Stimulated activated naive CD4-positive, alpha-beta T cell treated with Interleukin-2 at 50 U/mL for 16 hours (primary cell): ENCODE data around the gene PDE6A.
"Not testable (repeated sequence)": the region's sequence is repeated elsewhere in the genome, so short reads cannot be mapped to it uniquely, and the experiment has no call there.

ENCODE experiments used
- DNase-seq: peaks from one replicate; lab custom pipeline; 2025; lab: John Stamatoyannopoulos, UW

The PDE6A gene

DNA sequence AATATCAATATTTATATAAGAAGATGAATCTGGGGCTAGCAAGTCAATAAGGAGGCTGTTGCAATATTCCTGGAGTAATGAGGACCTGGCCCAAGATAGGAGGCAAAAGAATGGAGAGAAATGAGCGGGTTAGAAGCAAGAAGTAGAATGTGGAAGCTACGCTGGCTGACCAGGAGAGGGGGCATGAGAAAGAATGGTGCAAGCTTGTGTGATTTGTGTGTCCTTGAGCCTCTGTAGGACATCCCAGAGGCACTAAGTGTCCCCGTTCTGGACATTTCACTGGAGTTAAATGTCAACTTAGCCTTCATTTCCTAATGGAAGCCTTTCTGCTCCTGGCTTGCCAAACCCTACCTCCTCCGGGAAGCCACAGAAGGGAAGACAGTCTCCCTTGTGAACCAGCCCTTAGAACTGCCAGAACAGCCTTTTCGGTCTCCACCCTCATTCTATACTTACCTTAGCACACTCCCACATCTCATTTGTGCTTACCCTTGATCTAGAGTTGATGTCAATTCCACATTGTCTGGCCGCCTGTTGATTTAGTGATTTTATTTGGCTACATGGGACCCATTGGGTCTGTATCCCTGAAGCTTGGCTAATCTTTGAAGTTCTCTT is 6.7 kb upstream of the PDE6A start:
- no peak for DNase-seq

DNA sequence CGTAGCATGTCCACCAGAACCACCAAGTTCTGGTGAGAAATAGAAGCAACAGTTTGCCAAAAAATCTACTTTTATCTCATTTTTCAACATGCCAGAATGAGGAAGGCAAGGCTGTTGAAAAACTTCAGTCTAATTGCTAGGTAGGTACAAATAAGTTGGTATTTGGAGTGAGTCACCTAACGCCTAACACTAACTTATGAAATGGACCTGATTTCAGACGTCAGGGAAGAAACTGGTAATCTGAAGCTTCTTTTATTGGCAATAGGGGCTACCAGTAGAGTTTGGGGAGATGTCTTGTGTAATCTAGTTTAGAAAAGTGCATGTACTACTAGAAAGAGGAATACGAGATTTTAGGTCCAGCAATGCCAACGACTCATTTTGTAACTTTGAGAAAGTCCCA is 4.4 kb upstream of the PDE6A start:
- no peak for DNase-seq

DNA sequence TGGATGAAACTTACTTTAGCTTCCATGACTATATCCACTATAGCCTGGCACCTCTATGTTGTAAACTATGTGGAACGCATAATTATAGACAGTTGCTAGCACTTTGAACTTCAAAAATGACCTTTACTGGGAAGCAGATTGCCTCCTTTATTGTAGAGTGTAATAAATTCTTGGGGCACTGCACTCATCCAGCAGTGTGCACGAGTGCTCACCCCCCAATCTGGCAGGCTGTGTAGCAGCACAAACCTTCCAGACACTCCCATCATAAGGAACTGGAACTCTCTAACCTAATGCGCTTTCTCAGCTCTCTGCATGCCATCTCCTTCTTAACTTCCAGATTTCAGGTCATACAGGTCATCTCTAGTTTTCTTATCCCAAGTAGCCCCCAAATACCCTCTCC is 1.5 kb upstream of the PDE6A start:
- no peak for DNase-seq

DNA sequence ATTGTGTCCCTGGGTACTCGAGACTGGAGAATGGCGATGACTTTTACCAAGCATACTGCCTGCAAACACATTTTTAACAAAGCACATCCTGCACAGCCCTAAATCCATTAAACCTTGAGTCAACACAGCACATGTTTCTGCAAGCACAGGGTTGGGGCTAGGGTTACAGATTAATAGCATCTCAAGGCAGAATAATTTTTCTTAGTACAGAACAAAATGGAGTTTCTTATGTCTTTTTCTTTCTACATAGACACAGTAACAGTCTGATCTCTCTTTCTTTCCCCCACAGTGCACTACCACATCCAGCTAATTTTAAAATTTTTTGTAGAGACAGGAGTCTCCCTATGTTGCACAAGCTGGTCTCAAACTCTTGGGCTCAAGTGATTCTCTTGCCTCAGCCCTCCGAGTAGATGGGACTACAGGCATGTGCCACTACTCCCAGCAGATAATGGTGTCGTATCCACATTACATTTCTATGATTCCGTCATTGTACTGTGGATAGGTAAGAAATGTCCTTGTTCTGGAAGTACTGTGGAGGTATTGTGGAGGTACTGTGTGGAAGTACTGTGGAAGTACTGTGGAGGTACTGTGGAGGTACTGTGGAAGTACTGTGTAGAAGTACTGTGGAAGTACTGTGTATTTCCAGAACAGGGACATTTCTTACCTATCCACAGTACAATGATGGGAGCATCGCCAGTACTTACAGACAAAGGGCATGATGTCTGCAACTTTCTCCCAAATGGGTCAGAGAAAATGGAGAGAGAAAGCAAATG is 1.2 kb downstream of the PDE6A start:
- not testable (repeated sequence) for DNase-seq

DNA sequence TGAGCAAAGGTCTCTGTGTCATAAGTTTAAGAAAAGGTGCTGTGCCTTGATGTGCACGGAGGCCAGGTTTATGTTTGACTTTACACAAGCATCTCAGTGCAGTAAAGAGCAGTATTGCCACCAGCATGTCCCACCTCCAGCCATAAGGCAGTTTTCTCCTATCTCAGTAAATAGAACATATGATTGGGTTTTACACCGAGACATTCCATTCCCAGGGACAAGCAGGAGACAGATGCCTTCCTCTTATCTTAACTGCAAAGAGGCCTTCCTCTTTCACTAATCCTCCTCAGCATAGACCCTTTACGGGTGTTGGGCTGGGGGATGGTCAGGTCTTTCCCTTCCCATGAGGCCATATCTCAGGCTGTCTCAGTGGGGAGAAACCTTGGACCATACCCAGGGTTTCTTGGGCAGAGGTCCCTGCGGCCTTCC is 1.8 kb downstream of the PDE6A start:
- not testable (repeated sequence) for DNase-seq

DNA sequence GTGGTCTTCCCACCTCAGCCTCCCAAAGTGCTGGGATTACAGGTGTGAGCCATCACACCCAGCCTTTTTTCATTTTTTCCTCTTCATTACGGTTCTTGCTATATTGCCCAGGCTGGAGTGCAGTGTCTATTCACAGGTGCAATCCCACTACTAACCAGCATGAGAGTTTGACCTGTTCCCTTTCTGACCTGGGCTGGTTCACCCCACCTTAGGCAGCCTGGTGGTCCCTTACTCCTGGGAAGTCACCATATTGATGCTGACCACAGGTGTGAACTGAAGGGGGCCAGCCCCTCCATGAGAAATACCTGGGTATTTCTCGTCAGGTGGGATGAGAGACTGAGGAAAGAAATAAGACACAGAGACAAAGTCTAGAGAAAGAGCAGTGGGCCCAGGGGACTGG is 2.4 kb downstream of the PDE6A start:
- no peak for DNase-seq

DNA sequence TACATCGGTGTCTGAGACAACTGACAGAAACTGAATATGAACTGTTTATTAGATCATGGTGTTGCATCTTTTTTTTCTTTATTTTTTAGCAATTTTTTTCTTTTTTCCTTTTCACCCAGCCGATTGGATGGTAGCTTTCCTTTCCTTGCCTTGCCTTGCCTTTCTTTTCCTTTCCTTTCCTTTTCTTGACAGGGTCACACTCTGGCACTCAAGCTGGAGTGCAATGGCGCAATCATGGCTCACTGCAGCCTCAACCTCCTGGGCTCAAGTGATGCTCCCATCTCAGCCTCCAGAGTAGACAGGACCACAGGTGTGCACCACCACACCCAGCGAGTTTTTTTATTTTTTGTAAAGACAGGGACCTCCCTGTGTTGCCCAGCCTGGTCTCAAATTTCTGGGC is 2.8 kb downstream of the PDE6A start:
- DNase-seq: no peak

DNA sequence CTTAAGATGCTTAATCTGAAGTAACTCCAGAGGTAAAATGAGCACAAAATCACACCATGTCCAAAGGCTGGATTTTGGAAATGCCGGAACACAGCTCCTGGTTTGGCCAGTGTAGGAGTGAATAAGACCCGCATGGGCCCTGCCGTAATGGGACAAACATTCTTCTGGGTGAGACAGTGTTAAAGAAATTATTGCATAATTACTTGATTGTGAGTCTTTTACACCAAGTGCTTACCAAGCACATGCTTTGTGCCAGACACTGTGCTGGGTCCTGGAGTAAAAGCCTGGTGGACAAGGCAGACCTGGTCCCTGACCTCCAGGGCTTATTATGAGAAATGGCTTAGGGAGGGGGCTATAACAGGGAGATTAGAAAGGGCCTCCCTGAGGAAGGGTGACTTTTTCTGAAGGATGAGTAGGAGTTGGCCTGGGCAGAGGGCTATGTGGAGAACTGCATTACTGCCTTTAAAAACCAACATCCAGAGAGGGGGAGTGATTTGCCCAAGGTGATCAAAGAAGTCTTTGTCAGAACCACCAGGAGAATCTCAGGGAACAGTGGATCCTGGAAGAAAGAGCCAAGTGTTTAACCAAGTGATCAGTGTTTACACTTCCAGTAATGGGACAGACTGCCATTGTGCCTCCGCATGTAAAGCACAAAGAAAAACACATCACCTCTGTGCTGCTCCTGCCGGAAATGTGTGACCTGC is 3.5 kb downstream of the PDE6A start:
- no peak for DNase-seq

DNA sequence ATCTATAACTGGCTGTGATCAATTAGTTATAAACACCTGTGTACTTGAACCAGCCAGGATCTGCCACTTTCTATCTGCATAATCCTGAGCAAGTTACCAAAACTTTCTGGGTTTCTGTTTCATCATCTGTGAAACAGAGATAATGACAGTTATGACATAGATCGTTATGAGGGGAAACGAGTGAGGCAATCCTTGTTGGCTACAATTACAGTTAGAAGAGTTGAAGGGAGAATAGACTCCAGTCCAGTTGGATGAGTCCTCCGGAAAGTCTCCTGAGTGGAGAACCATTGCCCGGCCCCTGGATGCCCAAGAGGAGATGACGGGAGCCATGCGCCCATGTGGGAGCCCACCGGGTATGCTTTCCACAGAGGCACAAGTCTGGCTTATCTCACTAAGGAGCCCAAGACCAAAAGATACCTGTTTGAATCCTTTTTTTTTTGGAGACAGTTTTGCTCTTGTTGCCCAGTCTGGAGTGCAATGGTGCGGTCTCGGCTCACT is 4.5 kb downstream of the PDE6A start:
- DNase-seq: no peak

DNA sequence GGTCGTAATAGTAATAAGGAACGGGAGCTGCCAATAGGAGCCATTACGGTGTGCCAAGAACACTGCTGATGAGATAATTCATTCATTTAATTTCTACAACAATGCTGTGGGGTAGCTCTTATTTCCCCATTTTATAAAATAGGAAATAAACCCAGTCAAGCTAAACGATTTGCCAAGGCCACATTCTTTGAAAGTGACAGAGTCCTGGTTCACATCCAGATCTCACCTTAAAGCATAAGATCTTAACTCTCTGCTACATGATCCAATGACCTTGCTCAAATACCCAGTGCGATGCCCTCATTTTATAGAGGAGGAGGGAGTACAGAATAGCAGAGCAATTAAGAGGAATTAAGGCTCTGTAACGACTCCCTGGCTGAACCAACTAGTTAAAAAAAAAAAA is 5.0 kb downstream of the PDE6A start:
- no peak for DNase-seq

DNA sequence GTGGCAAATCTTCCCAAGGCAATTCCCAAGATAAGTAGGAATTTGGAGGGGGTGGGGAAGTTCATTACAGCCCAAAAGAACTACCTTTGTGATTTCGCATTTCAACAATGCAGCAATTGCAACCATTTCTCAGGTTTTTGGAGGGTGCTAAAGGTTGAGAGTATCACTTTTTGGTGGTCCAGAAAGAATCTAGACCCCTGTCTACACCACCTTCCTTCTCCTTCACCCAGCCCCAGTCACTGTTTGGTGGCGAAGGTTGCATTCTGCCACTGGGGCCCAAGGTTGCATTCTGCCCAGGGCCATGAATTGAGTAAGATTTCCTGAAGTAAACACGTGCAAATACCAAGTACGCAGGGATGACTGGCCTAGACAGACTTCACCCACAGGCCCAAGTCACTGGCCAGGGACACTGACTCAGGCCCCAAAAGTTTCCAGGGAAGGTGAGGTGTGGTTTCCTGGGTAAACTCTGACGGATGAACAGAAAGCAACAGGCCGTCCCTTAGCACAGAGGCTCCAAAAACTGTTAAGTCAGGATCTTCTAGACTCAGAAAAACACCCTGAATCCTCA is 5.7 kb downstream of the PDE6A start:
- DNase-seq: no peak

DNA sequence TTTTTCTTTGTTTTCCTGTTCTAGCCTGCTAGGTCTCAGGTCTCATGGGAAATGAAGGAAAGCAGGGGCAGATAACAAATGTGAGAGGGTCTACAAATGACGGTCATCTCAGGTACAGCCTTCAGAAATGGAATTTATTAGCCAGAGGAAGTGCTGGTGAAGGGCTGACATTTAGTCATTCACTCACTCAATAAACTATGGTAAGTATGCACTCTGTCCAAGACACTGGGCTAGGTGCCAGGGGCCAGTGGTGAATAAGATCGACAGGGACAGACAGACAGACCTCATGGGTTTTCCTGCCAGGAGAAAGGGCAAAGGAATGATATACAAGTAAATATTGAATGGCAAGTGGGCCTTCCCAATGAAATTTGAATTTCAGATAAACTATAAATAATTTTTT is 6.3 kb downstream of the PDE6A start:
- DNase-seq: no peak

DNA sequence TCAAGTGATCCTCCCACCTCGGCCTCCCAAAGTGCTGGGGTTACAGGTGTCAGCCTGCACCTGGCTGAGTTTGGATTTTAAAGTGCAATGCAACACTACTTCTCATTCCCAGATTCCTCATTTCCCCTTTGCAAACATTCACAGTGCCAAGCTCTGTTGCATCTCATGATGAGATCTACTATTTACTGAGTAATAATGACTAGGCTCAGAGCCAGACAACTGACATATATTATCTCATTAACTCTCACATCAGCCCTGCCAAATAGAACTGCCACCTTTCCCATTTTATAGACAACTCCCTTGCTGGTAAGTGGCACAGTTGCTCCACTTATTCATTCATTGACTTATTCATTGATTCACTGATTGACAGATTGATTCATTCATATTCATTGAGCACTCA is 7.0 kb downstream of the PDE6A start:
- DNase-seq: no peak

DNA sequence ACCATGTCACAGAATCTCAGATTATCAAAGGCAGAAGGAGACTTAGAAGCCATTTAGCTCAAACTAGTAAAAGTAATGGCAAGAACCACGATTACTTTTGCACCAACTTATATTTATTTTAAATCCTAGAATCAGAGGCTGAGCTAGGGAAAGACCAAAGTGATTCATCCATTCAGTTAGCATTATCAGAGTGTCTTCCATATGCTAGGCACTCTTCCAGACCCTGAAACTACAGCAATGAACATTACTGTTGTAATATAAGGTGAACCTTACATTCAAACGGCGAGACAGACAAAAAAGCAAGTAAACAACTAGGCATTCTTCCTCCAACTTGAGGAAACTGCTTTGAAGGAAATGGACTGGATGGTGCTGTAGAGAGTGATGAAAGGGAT is 7.9 kb downstream of the PDE6A start:
- no peak for DNase-seq

DNA sequence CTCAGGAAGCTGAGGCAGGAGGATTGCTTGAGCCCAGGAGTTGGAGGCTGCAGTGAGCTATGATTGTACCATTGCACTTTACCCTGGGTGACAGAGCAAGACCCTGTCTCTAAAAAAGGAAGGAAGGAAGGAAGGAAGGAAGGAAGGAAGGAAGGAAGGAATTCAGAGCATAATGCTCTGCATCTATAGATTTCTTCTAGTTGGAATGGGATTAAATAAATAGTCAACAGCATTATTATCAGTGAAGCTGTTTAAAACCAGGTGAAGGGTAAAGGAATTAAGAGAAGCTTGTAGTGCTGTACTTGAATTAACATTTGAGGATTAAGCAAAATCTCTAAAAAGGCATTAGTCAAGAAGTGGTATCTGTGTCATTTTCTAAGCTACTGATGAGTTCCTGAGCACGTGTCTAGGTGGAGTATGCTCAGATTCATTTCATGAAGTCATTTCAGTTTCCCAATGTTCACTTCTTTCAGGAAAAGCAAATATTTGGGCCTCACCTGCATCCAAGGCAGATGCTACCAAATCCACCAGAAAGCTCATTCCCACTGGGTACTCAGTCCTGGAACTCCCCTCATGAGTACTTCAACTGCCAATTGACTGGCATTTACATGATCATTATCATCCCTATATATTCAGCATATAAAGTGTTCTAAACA is 8.4 kb downstream of the PDE6A start:
- no peak for DNase-seq

DNA sequence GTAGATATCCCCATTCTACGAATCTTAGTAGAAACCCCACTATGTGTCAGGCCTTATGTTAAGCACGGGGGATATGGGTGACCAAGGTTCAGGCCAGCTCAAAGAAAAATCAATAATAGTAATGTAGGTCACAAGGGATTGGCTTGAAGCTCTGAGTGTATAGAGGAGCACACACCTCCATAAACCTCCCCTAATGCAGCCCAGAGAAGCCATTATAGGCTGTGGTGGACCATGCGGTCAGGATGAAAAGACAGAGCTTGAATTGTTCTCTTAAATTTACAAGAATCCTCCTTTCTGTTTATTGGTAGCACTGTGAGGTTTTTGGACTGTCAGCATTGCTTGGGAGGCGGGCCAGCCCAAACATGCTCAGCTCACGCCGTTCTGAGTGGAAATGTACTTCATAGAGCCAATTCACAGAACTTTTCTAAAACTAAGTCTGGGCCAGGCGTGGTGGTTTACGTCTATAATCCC is 9.1 kb downstream of the PDE6A start:
- DNase-seq: no peak

DNA sequence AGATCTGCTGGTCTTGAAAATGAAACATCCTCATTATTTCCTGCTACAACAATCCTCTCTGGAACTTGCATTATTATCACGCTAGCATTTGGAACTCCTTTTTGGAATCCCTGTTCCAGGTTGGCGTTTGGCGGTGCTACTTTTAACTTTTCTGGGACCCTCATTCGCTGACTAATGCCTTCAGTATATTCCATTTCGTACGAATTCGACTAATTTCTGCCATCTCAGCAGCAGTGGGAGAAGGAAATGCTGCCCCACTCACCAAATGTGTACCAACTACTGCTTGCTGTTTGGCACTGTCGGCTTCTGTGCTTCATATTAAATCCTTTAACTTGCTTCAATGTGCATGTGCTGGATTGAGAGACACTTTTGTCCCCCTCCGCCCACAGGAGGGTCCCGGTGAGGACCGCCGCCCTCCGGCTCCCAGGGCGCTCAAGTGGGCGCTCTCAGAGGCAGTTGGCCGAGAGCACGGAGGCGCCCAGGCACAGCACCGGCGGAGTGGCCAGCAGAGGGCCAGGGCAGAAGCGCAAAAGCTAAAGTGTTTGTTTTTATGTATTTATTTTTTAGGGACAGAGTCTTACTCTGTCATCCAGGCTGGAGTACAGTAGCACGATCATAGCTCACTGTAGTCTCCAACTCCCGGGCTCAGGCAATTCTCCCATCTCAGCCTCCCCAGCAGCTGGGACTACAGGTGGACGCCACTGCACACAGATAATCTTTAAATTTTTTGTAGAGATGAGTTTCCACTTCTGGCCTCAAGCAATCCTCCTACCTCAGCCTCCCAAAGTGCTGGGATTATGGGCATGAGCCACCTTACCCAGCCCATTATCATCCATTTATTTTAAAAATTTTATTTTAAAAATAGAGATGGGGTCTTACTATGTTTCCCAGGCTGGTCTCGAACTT is 11.9 kb downstream of the PDE6A start:
- DNase-seq: no peak

DNA sequence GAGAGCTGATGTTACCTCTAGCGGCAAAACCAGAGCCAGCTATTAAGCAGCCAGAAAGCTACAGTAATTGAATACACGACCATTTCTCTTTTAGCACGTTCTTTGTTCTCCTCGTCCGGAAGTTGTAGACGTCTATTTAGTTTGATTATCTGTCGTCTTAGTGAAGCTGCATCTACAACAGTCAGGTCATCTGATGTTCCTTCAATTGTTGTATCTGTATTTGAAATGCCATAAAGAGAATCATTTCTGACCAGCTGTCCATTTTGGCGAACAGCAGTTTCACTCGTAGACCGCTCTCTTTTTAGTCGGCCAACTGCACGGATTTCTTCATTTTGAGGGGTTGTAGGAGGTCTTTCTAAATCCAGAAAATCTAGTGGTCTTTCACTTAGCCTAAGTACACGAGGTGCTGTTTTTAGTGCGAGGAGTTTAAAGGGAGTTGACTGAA is 12.6 kb downstream of the PDE6A start:
- no peak for DNase-seq

DNA sequence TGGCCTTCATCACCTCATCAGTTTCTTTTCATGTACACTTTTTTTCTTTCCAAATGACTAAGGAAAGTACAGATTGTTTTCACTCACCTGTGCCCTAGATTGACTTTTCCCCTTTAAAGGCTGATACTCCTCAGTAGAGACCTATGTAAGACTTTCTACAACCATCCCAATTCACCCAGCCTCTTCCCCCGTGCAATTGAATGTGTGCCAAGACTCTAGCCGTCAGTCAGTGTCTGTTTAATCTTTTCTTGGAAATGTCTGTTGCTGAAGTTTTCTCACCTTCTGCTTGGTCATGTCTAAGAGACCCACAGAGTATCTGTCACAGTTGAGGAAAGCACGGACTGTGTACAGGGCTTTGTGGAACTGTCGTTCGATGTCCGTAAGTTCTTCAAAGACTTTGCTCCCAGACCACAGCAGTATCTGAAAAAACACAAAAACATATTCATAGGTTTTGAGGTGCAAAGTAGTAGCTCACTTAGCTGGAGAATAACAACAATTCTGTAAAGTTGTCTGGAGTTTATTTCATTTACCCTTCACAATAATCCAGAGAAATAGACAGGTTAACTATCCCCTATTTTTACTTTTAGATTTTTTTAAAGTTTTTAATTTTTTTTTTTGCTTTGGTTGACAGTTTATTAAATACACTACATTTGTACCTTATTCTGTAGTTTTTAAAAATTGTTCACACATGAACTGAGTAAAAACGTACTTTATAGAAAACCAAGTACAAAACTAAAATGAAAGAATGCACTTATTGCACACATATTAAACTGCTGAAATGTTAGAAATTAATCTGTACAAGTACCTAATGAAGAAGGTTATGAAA is 13.6 kb downstream of the PDE6A start:
- DNase-seq: no peak
